Activated CD4-positive, alpha-beta T cell treated with anti-CD3 and anti-CD28 coated beads for 36 hours (primary cell): ENCODE results near the gene P2RY11. TPM values are rescaled to one million over a fixed set of nuclear protein-coding genes. Genes with fewer than 3 reads are reported as not detected.

Experiments
- ATAC-seq: fragments of 200-7000 bp; cut with Tn5 transposase; one replicate; pipeline ENCODE4 v1.10.0; 2021; ENCODE audit warnings: mild to moderate bottlenecking, moderate library complexity
- CTCF ChIA-PET: fragments of 350-600 bp; sonication (Branson Sonifier 250); formaldehyde crosslinking; loops from one replicate; lab custom pipeline; 2021; ENCODE audit warnings: antibody characterized with exemption; lab: Charles Lee
- POLR2A ChIA-PET: fragments of 350-600 bp; sonication (Branson Sonifier 250); formaldehyde crosslinking; loops from one replicate; lab custom pipeline; 2021; ENCODE audit warnings: antibody characterized with exemption, inconsistent platforms; lab: Charles Lee
- DNase-seq: peaks from one replicate; pipeline ENCODE4 v3.0.0-alpha.2; 2020
- H3K27ac Mint-ChIP-seq: one replicate; pipeline ENCODE4 v1.8.0; 2021; ENCODE audit warnings: mixed read lengths
- H3K27me3 Mint-ChIP-seq: one replicate; pipeline ENCODE4 v1.8.0; 2021; ENCODE audit warnings: mixed read lengths
- H3K36me3 Mint-ChIP-seq: one replicate; pipeline ENCODE4 v1.8.0; 2021; ENCODE audit warnings: low read depth, mixed read lengths
- H3K4me1 Mint-ChIP-seq: one replicate; pipeline ENCODE4 v1.8.0; 2021; ENCODE audit warnings: mixed read lengths
- H3K4me3 Mint-ChIP-seq: one replicate; pipeline ENCODE4 v1.8.0; 2021; ENCODE audit warnings: mild to moderate bottlenecking, moderate library complexity, mixed read lengths
- H3K9me3 Mint-ChIP-seq: one replicate; pipeline ENCODE4 v1.8.0; 2021; ENCODE audit warnings: low read depth, mixed read lengths
- intact Hi-C, 2 experiments: fragments of 100-400 bp; cut with DNase I in 1 of 2; cut with micrococcal nuclease in 1 of 2; formaldehyde crosslinking; loops; one replicate each; pipeline versions ENCODE4 v1.14.2 to v1.15.1; 2022 to 2024; cut with DNase I, micrococcal nuclease
- total RNA-seq, 2 experiments: library from RNA; stranded (reverse); gene quantifications; one replicate each; pipeline ENCODE4 v1.2.3, GENCODE V29; 2021

The P2RY11 gene
- total RNA-seq, 2 experiments from 2014 or later: 46.4 to 52.1 TPM

- Mint-ChIP-seq H3K27ac (peak overlapping the region; percentile 19), H3K36me3 (peaks cover 85% of the 10 kb centered on the region), H3K4me1 (peaks cover 32% of the 10 kb centered on the region), H3K27me3 (no peaks in the 10 kb centered on the region), H3K9me3 (no peaks in the 10 kb centered on the region), H3K4me3 (no peak overlapping the region)
- ATAC-seq (no peak), DNase-seq (no peak)
- ChIA-PET POLR2A (interaction anchor here (0.6 kb wide), 1 partner anchor 9 kb away, joined by 10 read pairs; no protein-coding TSS in a partner anchor), CTCF (interaction anchor here (0.7 kb wide), 2 partner anchors 32 to 169 kb away, joined by 3 to 4 read pairs; no protein-coding TSS in a partner anchor)
- intact Hi-C loops: loop anchor here in 1 of 2 experiments (10.0 kb wide), 1 partner anchor 533 kb away; no protein-coding TSS in a partner anchor
Measured at GRCh38 chr19:10141973-10142372, 30.5 kb downstream of the P2RY11 start.

- Mint-ChIP-seq H3K36me3 (peaks cover 83% of the 10 kb centered on the region), H3K4me3 (no peak overlapping the region), H3K27me3 (no peaks in the 10 kb centered on the region), H3K9me3 (no peaks in the 10 kb centered on the region), H3K27ac (peak overlapping the region; percentile 79), H3K4me1 (peaks cover 32% of the 10 kb centered on the region)
- DNase-seq: peak; percentile 45
- CTCF ChIA-PET: interaction anchor here (0.7 to 1.3 kb wide), 7 partner anchors 12 to 212 kb away, joined by 3 to 5 read pairs (median 4); no protein-coding TSS in a partner anchor
- intact Hi-C loops: loop anchor here in 1 of 2 experiments (10.0 kb wide), 1 partner anchor 532 kb away; no protein-coding TSS in a partner anchor
- ATAC-seq: peak; percentile 82
- POLR2A ChIA-PET: interaction anchor here (0.6 to 1.0 kb wide), 3 partner anchors 35 to 45 kb away, joined by 3 to 4 read pairs (median 3); no protein-coding TSS in a partner anchor
Measured at GRCh38 chr19:10142701-10143375, 31.3 kb downstream of the P2RY11 start.

- H3K4me3 Mint-ChIP-seq: no peak overlapping the region
- ATAC-seq: no peak
Measured at GRCh38 chr19:10143681-10144080, 32.2 kb downstream of the P2RY11 start.

GRCh38 chr19:10144361-10144760 lies 32.9 kb downstream of the P2RY11 start:
- Mint-ChIP-seq H3K9me3 (no peaks in the 10 kb centered on the region), H3K27me3 (no peaks in the 10 kb centered on the region), H3K27ac (peak overlapping the region; percentile 67), H3K4me3 (no peak overlapping the region), H3K4me1 (peaks cover 32% of the 10 kb centered on the region), H3K36me3 (peaks cover 77% of the 10 kb centered on the region)
- ChIA-PET CTCF (interaction anchor here (0.6 kb wide), 1 partner anchor 244 kb away, joined by 3 read pairs; no protein-coding TSS in a partner anchor), POLR2A (interaction anchor here (0.6 kb wide), 2 partner anchors 12 to 81 kb away, joined by 3 to 4 read pairs; no protein-coding TSS in a partner anchor)
- DNase-seq: no peak
- no peak for ATAC-seq
- intact Hi-C loops: loop anchor here in 1 of 2 experiments (10.0 kb wide), 1 partner anchor 530 kb away; no protein-coding TSS in a partner anchor

More at GRCh38 chr19:10143681-10144080, 32.2 kb downstream of the P2RY11 start:
- Mint-ChIP-seq H3K36me3 (peaks cover 79% of the 10 kb centered on the region), H3K4me1 (peaks cover 32% of the 10 kb centered on the region), H3K27me3 (no peaks in the 10 kb centered on the region), H3K27ac (peak overlapping the region; percentile 79), H3K9me3 (no peaks in the 10 kb centered on the region)
- intact Hi-C loops: loop anchor here in 1 of 2 experiments (10.0 kb wide), 1 partner anchor 531 kb away; no protein-coding TSS in a partner anchor
- peak; percentile 21 for DNase-seq
- POLR2A ChIA-PET: interaction anchor here (0.6 to 1.0 kb wide), 3 partner anchors 11 to 44 kb away, joined by 3 to 4 read pairs (median 3); no protein-coding TSS in a partner anchor
- CTCF ChIA-PET: interaction anchor here (0.7 to 1.3 kb wide), 3 partner anchors 13 to 35 kb away, joined by 3 to 5 read pairs (median 4); no protein-coding TSS in a partner anchor

- H3K36me3 Mint-ChIP-seq: peaks cover 78% of the 10 kb centered on the region
- no peaks in the 10 kb centered on the region for H3K9me3 Mint-ChIP-seq
- no peak for DNase-seq
- H3K27ac Mint-ChIP-seq: peak overlapping the region; percentile 55
- H3K27me3 Mint-ChIP-seq: no peaks in the 10 kb centered on the region
- CTCF ChIA-PET: interaction anchor here (0.7 kb wide), 1 partner anchor 31 kb away, joined by 3 read pairs; no protein-coding TSS in a partner anchor
- H3K4me3 Mint-ChIP-seq: no peak overlapping the region
- POLR2A ChIA-PET: interaction anchor here (0.6 kb wide), 1 partner anchor 80 kb away, joined by 4 read pairs; no protein-coding TSS in a partner anchor
- peak; percentile 31 for ATAC-seq
- H3K4me1 Mint-ChIP-seq: peaks cover 32% of the 10 kb centered on the region
- intact Hi-C loops: loop anchor here in 1 of 2 experiments (10.0 kb wide), 1 partner anchor 530 kb away; no protein-coding TSS in a partner anchor
Measured at GRCh38 chr19:10145031-10145430, 33.5 kb downstream of the P2RY11 start.

- peaks cover 83% of the 10 kb centered on the region for H3K36me3 Mint-ChIP-seq
- intact Hi-C loops: loop anchor here in 1 of 2 experiments (10.0 kb wide), 1 partner anchor 529 kb away; no protein-coding TSS in a partner anchor
- H3K27ac Mint-ChIP-seq: no peak overlapping the region
- H3K4me1 Mint-ChIP-seq: peaks cover 32% of the 10 kb centered on the region
- no peak for DNase-seq
- POLR2A ChIA-PET: interaction anchor here (0.7 kb wide), 2 partner anchors 23 to 98 kb away, joined by 3 to 5 read pairs; no protein-coding TSS in a partner anchor
- H3K27me3 Mint-ChIP-seq: no peaks in the 10 kb centered on the region
- CTCF ChIA-PET: interaction anchor here (0.5 kb wide), 1 partner anchor 225 kb away, joined by 3 read pairs; no protein-coding TSS in a partner anchor
- no peaks in the 10 kb centered on the region for H3K9me3 Mint-ChIP-seq
- no peak for ATAC-seq
- H3K4me3 Mint-ChIP-seq: no peak overlapping the region
Measured at GRCh38 chr19:10146142-10146541, 34.6 kb downstream of the P2RY11 start.

- Mint-ChIP-seq H3K4me3 (no peak overlapping the region), H3K4me1 (peaks cover 12% of the 10 kb centered on the region), H3K9me3 (no peaks in the 10 kb centered on the region), H3K27ac (no peak overlapping the region), H3K36me3 (peaks cover 81% of the 10 kb centered on the region), H3K27me3 (no peaks in the 10 kb centered on the region)
- POLR2A ChIA-PET: no interaction called here
- CTCF ChIA-PET: interaction anchor here (0.6 kb wide), 1 partner anchor 121 kb away, joined by 3 read pairs; no protein-coding TSS in a partner anchor
- DNase-seq: no peak
- intact Hi-C loops: loop anchor here in 1 of 2 experiments (10.0 kb wide), 1 partner anchor 525 kb away; no protein-coding TSS in a partner anchor
- no peak for ATAC-seq
Measured at GRCh38 chr19:10149427-10149826, 37.9 kb downstream of the P2RY11 start.

- peaks cover 77% of the 10 kb centered on the region for H3K36me3 Mint-ChIP-seq
- ChIA-PET POLR2A (no interaction called here), CTCF (no interaction called here)
- H3K4me3 Mint-ChIP-seq: no peak overlapping the region
- no peak for ATAC-seq
- H3K9me3 Mint-ChIP-seq: no peaks in the 10 kb centered on the region
- intact Hi-C loops: no loop called here
- no peak for DNase-seq
- no peak overlapping the region for H3K27ac Mint-ChIP-seq
- peaks cover under 1% of the 10 kb centered on the region for H3K4me1 Mint-ChIP-seq
- H3K27me3 Mint-ChIP-seq: no peaks in the 10 kb centered on the region
Measured at GRCh38 chr19:10151521-10151920, 40.0 kb downstream of the P2RY11 start.

GRCh38 chr19:10152100-10152499 lies 40.6 kb downstream of the P2RY11 start:
- no peak overlapping the region for H3K27ac Mint-ChIP-seq
- H3K27me3 Mint-ChIP-seq: no peaks in the 10 kb centered on the region
- intact Hi-C loops: no loop called here
- no peak overlapping the region for H3K4me3 Mint-ChIP-seq
- ChIA-PET CTCF (interaction anchor here (0.7 kb wide), 1 partner anchor 32 kb away, joined by 4 read pairs; the partner anchor contains the start of gene EIF3G), POLR2A (interaction anchor here (0.9 kb wide), 1 partner anchor 90 kb away, joined by 4 read pairs; no protein-coding TSS in a partner anchor)
- ATAC-seq: peak; percentile 71
- H3K36me3 Mint-ChIP-seq: peaks cover 77% of the 10 kb centered on the region
- no peaks in the 10 kb centered on the region for H3K9me3 Mint-ChIP-seq
- no peak for DNase-seq
- H3K4me1 Mint-ChIP-seq: no peaks in the 10 kb centered on the region

- Mint-ChIP-seq H3K4me1 (no peaks in the 10 kb centered on the region), H3K4me3 (no peak overlapping the region), H3K27me3 (no peaks in the 10 kb centered on the region), H3K9me3 (no peaks in the 10 kb centered on the region), H3K27ac (no peak overlapping the region), H3K36me3 (peaks cover 77% of the 10 kb centered on the region)
- intact Hi-C loops: no loop called here
- ATAC-seq: no peak
- no peak for DNase-seq
- ChIA-PET POLR2A (interaction anchor here (0.6 kb wide), 1 partner anchor 328 kb away, joined by 3 read pairs; the partner anchor contains the start of gene UBL5), CTCF (no interaction called here)
Measured at GRCh38 chr19:10155839-10156238, 44.3 kb downstream of the P2RY11 start.

GRCh38 chr19:10158071-10158470 lies 46.6 kb downstream of the P2RY11 start:
- Mint-ChIP-seq H3K36me3 (peaks cover 69% of the 10 kb centered on the region), H3K27me3 (no peaks in the 10 kb centered on the region), H3K27ac (no peak overlapping the region), H3K4me1 (no peaks in the 10 kb centered on the region), H3K4me3 (no peak overlapping the region), H3K9me3 (no peaks in the 10 kb centered on the region)
- POLR2A ChIA-PET: interaction anchor here (0.7 kb wide), 1 partner anchor 25 kb away, joined by 3 read pairs; no protein-coding TSS in a partner anchor
- intact Hi-C loops: no loop called here
- ATAC-seq: no peak
- CTCF ChIA-PET: no interaction called here
- no peak for DNase-seq
